ENCODE measurements around the gene DBT. TPM values are rescaled to one million over a fixed set of nuclear protein-coding genes. Genes with fewer than 3 reads are reported as not detected.

DBT gene
- total RNA-seq, 1 experiment from 2014 or later = 20.3 TPM

GRCh38 chr1:100168051-100168450, 81.6 kb downstream of the DBT start:
- H3K27ac Mint-ChIP-seq = no peak overlapping the region
- no peak overlapping the region for H3K27ac ChIP-seq (ENCODE audit: insufficient read length, low read depth, low read length)
- H3K9me3 ChIP-seq (ENCODE audit: control insufficient read depth, low read depth, low read length) = no peaks in the 10 kb centered on the region
- H2BK15ac ChIP-seq (ENCODE audit: low read depth, low read length) = no peak overlapping the region
- H3K4me3 Mint-ChIP-seq = no peak overlapping the region
- no CpG with 5 or more reads among the region's 2 CpGs for WGBS (ENCODE audit: extremely low coverage, insufficient read length, low lambda C conversion rate)
- no peak overlapping the region for H3K4me2 ChIP-seq (ENCODE audit: insufficient read depth, insufficient read length, low read length)
- peaks cover 4 to 5% of the 10 kb centered on the region in 2 experiments for H3K4me1 Mint-ChIP-seq
- no peak overlapping the region for H2BK5ac ChIP-seq (ENCODE audit: insufficient read length, low read length)
- H4K20me1 ChIP-seq (ENCODE audit: control insufficient read depth, insufficient read depth, insufficient read length) = no peaks in the 10 kb centered on the region
- no peaks in the 10 kb centered on the region for H3K9me3 Mint-ChIP-seq
- TF ChIP-seq, protein P1, sequence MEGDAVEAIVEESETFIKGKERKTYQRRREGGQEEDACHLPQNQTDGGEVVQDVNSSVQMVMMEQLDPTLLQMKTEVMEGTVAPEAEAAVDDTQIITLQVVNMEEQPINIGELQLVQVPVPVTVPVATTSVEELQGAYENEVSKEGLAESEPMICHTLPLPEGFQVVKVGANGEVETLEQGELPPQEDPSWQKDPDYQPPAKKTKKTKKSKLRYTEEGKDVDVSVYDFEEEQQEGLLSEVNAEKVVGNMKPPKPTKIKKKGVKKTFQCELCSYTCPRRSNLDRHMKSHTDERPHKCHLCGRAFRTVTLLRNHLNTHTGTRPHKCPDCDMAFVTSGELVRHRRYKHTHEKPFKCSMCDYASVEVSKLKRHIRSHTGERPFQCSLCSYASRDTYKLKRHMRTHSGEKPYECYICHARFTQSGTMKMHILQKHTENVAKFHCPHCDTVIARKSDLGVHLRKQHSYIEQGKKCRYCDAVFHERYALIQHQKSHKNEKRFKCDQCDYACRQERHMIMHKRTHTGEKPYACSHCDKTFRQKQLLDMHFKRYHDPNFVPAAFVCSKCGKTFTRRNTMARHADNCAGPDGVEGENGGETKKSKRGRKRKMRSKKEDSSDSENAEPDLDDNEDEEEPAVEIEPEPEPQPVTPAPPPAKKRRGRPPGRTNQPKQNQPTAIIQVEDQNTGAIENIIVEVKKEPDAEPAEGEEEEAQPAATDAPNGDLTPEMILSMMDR (conservative IDR thresholded peaks at IDR 0.05) = no peak
- H2BK12ac ChIP-seq (ENCODE audit: insufficient read length, low read depth, low read length) = no peak overlapping the region
- no peaks in the 10 kb centered on the region for H3K27me3 ChIP-seq (ENCODE audit: insufficient read depth, low read length)
- no peak overlapping the region for H4K8ac ChIP-seq (replicated peaks; ENCODE audit: insufficient read length, low read depth, low read length)
- H3K18ac ChIP-seq (ENCODE audit: insufficient read length, low read depth, low read length) = no peak overlapping the region
- no peak for DNase-seq
- H3K23me2 ChIP-seq (ENCODE audit: insufficient read length, low read depth, low read length, poor library complexity, severe bottlenecking) = no peaks in the 10 kb centered on the region
- H3K27me3 Mint-ChIP-seq (ENCODE audit: low read depth) = no peaks in the 10 kb centered on the region
- no peak overlapping the region for H3K14ac ChIP-seq (ENCODE audit: insufficient read depth, low read length)
- H3K56ac ChIP-seq (ENCODE audit: insufficient read length, low read depth, low read length) = no peak overlapping the region
- H2BK120ac ChIP-seq (ENCODE audit: low read depth, low read length, poor library complexity, severe bottlenecking) = no peak overlapping the region
- no peak overlapping the region for H4K5ac ChIP-seq (ENCODE audit: insufficient read length, low read depth, low read length)
- no peak overlapping the region for H2AFZ ChIP-seq (ENCODE audit: low read length)
- no peak overlapping the region for H3K9ac ChIP-seq (ENCODE audit: extremely low read depth, insufficient read length, low read length)
- no peaks in the 10 kb centered on the region for H3K79me1 ChIP-seq (ENCODE audit: insufficient read depth, low read depth, low read length, poor library complexity, severe bottlenecking)
- no peak overlapping the region for H2BK20ac ChIP-seq (ENCODE audit: low read depth, low read length, poor library complexity, severe bottlenecking)
- no peaks in the 10 kb centered on the region for H3K36me3 Mint-ChIP-seq (ENCODE audit: insufficient read depth in 1 of 3, low read depth in 3 of 3)
- no peak overlapping the region for H2AK5ac ChIP-seq (ENCODE audit: insufficient read length, low read length)
- no peaks in the 10 kb centered on the region for H3K4me1 ChIP-seq (ENCODE audit: insufficient read depth, low read length)
- no peak overlapping the region for H3K4ac ChIP-seq (ENCODE audit: low read depth, low read length)
- H3T11ph ChIP-seq (ENCODE audit: low read length) = no peak overlapping the region
- H4K91ac ChIP-seq (ENCODE audit: insufficient read length, low read depth, low read length) = no peak overlapping the region
- no peaks in the 10 kb centered on the region for H3K79me2 ChIP-seq (ENCODE audit: insufficient read depth, low read length)
- H3K23ac ChIP-seq (ENCODE audit: insufficient read length, low read depth, low read length) = no peak overlapping the region

Data from H9 (cell line).